ENCODE data around the gene AATK.

GRCh38 chr17:81085420-81085911 lies 80.6 kb downstream of the AATK start:
- no peak for TF ChIP-seq POLR2A (IDR thresholded peaks at IDR 0.05)
- TF ChIP-seq, protein P1, sequence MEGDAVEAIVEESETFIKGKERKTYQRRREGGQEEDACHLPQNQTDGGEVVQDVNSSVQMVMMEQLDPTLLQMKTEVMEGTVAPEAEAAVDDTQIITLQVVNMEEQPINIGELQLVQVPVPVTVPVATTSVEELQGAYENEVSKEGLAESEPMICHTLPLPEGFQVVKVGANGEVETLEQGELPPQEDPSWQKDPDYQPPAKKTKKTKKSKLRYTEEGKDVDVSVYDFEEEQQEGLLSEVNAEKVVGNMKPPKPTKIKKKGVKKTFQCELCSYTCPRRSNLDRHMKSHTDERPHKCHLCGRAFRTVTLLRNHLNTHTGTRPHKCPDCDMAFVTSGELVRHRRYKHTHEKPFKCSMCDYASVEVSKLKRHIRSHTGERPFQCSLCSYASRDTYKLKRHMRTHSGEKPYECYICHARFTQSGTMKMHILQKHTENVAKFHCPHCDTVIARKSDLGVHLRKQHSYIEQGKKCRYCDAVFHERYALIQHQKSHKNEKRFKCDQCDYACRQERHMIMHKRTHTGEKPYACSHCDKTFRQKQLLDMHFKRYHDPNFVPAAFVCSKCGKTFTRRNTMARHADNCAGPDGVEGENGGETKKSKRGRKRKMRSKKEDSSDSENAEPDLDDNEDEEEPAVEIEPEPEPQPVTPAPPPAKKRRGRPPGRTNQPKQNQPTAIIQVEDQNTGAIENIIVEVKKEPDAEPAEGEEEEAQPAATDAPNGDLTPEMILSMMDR (IDR thresholded peaks at IDR 0.05): no peak
